GM18861 (cell line): Measurements from ENCODE around the gene FMNL2.
"Not testable (repeated sequence)": the region's sequence is repeated elsewhere in the genome, so short reads cannot be mapped to it uniquely, and the experiment has no call there.

Experiments used
- ATAC-seq: cut with Tn5 transposase; IDR thresholded peaks from one replicate; pipeline ENCODE4 v1.9.1; 2021; ENCODE audit not compliant: unreplicated experiment

The FMNL2 gene

GRCh38 chr2:152335016-152335725 lies at the start of gene FMNL2:
TSS of gene FMNL2 (plus strand) at chr2:152335174.
- ATAC-seq: peak; percentile 83

GRCh38 chr2:152292991-152293390 lies 42.0 kb upstream of the FMNL2 start:
- no peak for ATAC-seq

- ATAC-seq: no peak
These were observed 37.3 kb upstream of the FMNL2 start for GRCh38 chr2:152297715-152298114.

GRCh38 chr2:152298754-152299153 lies 36.2 kb upstream of the FMNL2 start:
- ATAC-seq: no peak

GRCh38 chr2:152301131-152301530 lies 33.8 kb upstream of the FMNL2 start:
- ATAC-seq: no peak

GRCh38 chr2:152303951-152304350 lies 31.0 kb upstream of the FMNL2 start:
- ATAC-seq: no peak

- ATAC-seq: no peak
These were observed 30.1 kb upstream of the FMNL2 start for GRCh38 chr2:152304836-152305235.

- no peak for ATAC-seq
These were observed 27.1 kb upstream of the FMNL2 start for GRCh38 chr2:152307863-152308262.

- ATAC-seq: no peak
These were observed 25.4 kb upstream of the FMNL2 start for GRCh38 chr2:152309352-152310214.

- no peak for ATAC-seq
These were observed 15.0 kb upstream of the FMNL2 start for GRCh38 chr2:152319822-152320570.

GRCh38 chr2:152320814-152321213 lies 14.2 kb upstream of the FMNL2 start:
- no peak for ATAC-seq

- no peak for ATAC-seq
These were observed 12.8 kb upstream of the FMNL2 start for GRCh38 chr2:152322222-152322621.

GRCh38 chr2:152325126-152325525 lies 9.8 kb upstream of the FMNL2 start:
- not testable (repeated sequence) for ATAC-seq

GRCh38 chr2:152326710-152327109 lies 8.3 kb upstream of the FMNL2 start:
- ATAC-seq: no peak

- no peak for ATAC-seq
These were observed 7.0 kb upstream of the FMNL2 start for GRCh38 chr2:152328013-152328412.

- ATAC-seq: no peak
These were observed 4.6 kb upstream of the FMNL2 start for GRCh38 chr2:152330235-152330866.

- ATAC-seq: no peak
These were observed 316 bp upstream of the FMNL2 start for GRCh38 chr2:152334701-152335015.

GRCh38 chr2:152335726-152336118 lies 748 bp downstream of the FMNL2 start:
- no peak for ATAC-seq

GRCh38 chr2:152336119-152336853 lies 1.3 kb downstream of the FMNL2 start:
- ATAC-seq: no peak

GRCh38 chr2:152336854-152337510 lies 2.0 kb downstream of the FMNL2 start:
- ATAC-seq: no peak
